GM12873 (cell line): ENCODE results near the gene SSH3.

Experiments
- TF ChIP-seq, protein P1 (sequence below): IDR thresholded peaks from 2 replicates; pipeline ENCODE4 v1.5.1; 2012; ENCODE audit warnings: low read depth, mild to moderate bottlenecking, moderate library complexity, low read length, control low read depth; ENCODE audit not compliant: insufficient read depth; ENCODE audit errors: missing control alignments

SSH3 gene

DNA sequence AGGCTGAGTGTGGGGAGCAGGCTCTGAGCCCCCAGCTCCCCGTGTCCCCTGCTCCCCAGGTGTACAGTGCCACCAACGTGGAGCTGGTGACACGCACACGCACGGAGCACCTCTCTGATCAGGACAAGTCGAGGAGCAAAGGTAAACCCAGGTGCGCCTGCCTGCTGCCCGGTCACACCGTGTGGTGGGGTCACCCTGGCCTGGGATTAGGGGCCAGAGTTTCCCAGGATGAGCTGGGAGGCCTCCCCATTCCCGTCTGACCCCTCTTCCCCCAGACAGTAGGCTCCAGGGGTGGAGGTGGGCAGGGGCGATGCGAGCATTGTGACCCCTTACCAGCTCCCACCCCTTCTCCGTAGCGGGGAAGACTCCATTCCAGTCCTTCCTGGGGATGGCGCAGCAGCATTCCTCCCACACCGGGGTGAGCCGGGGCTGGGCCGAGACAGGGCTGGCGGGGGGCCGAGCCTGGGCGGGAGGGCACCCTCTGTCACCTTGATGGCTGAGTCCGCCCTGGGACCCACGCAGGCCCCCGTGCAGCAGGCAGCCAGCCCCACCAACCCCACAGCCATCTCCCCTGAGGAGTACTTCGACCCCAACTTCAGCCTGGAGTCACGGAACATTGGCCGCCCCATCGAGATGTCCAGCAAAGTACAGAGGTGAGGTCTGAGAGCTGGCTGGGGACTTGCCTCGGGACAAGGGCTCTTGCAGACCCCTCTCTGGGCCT lies 3.7 kb upstream of the SSH3 start:
- TF ChIP-seq, protein P1, sequence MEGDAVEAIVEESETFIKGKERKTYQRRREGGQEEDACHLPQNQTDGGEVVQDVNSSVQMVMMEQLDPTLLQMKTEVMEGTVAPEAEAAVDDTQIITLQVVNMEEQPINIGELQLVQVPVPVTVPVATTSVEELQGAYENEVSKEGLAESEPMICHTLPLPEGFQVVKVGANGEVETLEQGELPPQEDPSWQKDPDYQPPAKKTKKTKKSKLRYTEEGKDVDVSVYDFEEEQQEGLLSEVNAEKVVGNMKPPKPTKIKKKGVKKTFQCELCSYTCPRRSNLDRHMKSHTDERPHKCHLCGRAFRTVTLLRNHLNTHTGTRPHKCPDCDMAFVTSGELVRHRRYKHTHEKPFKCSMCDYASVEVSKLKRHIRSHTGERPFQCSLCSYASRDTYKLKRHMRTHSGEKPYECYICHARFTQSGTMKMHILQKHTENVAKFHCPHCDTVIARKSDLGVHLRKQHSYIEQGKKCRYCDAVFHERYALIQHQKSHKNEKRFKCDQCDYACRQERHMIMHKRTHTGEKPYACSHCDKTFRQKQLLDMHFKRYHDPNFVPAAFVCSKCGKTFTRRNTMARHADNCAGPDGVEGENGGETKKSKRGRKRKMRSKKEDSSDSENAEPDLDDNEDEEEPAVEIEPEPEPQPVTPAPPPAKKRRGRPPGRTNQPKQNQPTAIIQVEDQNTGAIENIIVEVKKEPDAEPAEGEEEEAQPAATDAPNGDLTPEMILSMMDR, result no peak

DNA sequence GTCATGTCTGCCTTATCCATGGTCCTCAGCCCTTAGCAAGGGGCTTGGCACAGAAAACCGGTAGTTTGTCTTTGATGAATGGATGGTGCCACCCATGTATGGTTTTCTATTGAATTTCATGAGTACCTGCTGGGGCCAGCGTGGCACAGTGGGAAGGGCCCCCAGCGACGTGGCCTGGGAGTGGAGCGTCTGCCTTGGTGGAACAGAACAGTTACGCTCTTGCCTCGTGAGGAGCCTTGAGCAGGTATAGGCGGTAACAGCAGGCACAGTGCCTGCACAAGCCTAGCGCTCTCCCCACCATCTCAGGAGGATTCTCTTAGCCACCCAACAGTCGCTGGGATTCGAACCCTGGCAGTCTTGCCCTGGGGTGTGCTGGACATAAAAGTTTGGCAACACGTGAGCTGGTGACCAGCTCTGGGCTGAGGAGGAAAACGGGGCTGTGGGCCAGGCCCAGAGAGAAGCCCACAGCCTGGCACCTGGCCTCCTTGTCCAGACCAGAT lies 3.0 kb upstream of the SSH3 start:
- TF ChIP-seq, protein P1, result no peak

DNA sequence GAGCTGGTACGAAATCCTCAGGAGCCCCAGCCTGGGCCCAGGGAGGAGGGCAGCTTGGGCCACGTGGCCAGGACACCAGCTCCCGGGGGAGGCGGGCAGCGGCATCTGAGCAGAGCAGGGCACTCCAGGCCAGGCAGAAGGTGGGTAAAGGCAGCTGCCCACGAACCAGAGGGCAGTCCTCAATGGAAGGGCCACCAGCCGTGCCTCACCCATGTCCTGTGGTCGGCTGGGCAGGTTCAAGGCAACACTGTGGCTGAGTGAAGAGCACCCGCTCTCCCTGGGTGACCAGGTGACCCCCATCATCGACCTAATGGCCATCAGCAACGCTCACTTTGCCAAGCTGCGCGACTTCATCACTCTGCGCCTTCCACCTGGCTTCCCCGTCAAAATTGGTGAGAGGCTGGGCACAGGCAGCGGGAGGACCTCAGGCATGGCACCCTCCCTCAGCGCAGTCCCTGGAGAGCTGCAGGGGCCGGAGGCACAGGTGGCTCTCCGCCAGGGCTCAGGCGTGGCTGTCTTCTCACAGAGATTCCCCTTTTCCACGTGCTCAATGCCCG lies 2.5 kb upstream of the SSH3 start:
- TF ChIP-seq, protein P1, result no peak

DNA sequence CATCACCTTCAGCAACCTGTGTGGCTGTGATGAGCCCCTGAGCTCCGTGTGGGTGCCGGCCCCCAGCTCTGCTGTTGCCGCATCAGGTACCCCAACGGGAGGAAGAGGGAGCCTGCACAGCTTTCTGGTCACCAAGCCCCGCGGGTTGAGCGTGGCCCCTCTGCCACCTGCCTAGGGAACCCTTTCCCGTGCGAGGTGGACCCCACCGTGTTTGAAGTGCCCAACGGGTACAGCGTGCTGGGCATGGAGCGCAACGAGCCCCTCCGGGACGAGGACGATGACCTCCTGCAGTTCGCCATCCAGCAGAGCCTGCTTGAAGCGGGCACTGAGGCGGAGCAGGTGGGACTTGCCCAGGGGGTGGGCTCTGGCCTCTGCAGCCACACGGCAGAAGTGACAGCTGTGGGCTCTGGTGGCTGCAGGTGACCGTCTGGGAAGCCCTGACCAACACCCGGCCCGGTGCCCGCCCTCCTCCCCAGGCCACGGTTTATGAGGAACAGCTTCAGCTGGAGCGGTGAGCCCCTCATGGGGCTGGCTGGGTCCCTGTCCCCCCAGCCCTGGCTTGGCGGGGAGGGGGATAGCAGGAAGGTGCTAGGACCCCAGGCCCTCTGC lies 1.9 kb upstream of the SSH3 start:
- TF ChIP-seq, protein P1, result no peak

DNA sequence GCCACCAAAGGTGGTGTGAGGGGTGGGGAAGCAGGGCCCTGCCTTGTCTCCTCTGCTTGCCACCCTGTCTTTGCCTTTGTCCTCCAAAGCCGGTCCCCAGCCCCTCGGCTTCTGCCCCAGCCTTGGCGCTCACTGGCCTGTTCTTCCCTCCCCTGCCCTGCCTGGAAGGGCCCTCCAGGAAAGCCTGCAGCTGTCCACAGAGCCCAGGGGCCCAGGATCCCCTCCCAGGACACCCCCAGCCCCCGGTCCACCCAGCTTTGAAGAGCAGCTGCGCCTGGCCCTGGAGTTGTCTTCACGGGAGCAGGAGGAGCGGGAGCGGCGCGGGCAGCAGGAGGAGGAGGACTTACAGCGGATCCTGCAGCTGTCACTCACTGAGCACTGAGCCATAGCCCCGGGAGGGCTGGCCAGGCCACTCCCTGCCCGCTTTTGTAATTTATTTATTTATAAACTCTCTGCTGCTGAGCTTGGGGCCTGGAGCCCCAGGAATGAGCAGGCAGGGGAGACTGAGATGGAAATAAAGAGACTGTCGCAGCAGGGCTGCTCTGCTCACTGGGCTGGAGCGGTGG lies 1.3 kb upstream of the SSH3 start:
- TF ChIP-seq, protein P1, result no peak

DNA sequence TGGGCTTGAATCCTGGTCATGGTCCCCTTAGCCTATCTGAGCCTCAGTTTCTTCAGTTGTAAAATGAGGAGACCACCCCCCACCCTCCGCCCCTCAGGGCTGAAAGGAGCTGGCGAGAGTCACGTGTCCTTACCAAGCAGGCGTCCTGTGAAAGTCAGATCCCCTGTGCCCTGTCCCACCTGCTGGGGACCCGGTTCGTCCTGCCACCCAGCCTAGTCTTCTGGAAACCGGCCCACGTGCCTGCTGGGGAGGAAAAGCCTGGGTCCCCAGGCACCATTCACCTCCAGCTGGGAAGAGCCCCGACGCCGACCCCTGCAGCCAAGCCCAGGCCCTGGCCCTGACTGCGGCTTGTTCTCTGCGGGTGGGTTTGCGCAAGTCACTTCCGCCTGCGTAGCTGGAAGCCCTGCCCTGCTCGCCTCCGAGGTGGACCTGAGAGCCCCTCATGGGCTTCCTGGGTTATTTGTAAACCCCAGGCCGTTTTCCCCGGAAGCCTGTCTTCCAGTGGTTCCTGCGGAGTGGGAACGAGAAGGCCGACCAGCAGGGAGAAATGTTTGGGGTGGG lies 679 bp upstream of the SSH3 start:
- TF ChIP-seq, protein P1, result no peak

DNA sequence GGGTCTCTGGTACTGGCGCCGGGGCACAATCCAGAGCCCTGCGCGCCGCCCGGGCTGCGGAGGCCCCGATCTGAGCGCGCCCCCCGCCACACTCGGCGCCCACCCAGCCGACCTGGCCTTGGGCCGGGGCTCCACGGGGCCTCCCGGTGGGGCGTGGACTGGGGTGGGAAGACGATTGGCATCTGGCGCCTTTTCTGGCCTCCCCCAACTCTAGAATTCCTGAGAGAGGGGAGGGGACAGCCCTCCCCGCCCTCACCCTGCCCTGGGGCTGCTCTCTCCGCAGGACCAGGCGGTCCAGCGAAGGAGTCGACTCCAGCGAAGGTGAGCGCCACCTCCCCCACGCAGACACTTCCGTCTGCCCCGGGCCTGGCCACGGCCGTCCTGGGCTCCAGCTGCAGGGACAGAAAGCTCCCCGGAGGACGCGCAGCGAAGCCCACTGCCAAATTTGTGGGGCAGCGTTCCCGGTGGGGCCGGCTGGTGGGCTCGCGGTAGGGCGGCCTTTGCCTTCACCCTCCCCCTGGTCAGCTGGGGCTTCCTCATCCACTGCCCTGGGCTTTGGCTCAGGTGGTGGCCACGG lies 593 bp downstream of the SSH3 start:
- TF ChIP-seq, protein P1, result no peak
